Keratinocyte (primary cell): ENCODE measurements around the gene PRM2. TPM values are rescaled to one million over a fixed set of nuclear protein-coding genes. Genes with fewer than 3 reads are reported as not detected.

ENCODE experiments used
- DNase-seq: peaks from one replicate; pipeline ENCODE4 v3.0.0-alpha.2; 2011; ENCODE audit warnings: low read depth, missing footprints, low spot score
- FAIRE-seq: peaks from 2 replicates; lab custom pipeline; 2011; peaks lifted over from hg19 to GRCh38; lab: Jason Lieb, UNC
- H2AFZ ChIP-seq: 2 replicates; pipeline ENCODE4 v1.6.0; 2012; ENCODE audit warnings: low read length, control low read depth, inconsistent platforms; ENCODE audit not compliant: control insufficient read depth
- H3K27ac ChIP-seq: 2 replicates; pipeline ENCODE4 v1.5.1; 2011; ENCODE audit warnings: low read length; ENCODE audit not compliant: control insufficient read depth, insufficient read depth
- H3K27me3 ChIP-seq: 3 replicates; pipeline ENCODE4 v1.6.0; 2011; ENCODE audit warnings: low read length; ENCODE audit not compliant: control insufficient read depth, insufficient read depth; ENCODE audit errors: extremely low read depth
- H3K36me3 ChIP-seq, 2 experiments: 2 replicates in 1 of 2; 3 replicates in 1 of 2; pipeline ENCODE4 v1.5.1; 2011; ENCODE audit warnings: low read length in 2 of 2, mild to moderate bottlenecking in 1 of 2; ENCODE audit not compliant: control insufficient read depth in 2 of 2, insufficient read depth in 2 of 2; ENCODE audit errors: extremely low read depth in 1 of 2
- H3K4me1 ChIP-seq: 3 replicates; pipeline ENCODE4 v1.5.1; 2011; ENCODE audit warnings: low read length; ENCODE audit not compliant: control insufficient read depth, insufficient read depth; ENCODE audit errors: extremely low read depth
- H3K4me2 ChIP-seq: 3 replicates; pipeline ENCODE4 v1.6.0; 2011; ENCODE audit warnings: low read depth, low read length; ENCODE audit not compliant: control insufficient read depth, insufficient read depth; ENCODE audit errors: extremely low read depth
- H3K4me3 ChIP-seq, 3 experiments: fragments of 200-600 bp in 1 of 3; sonication (generic) in 1 of 3; 2 replicates in 2 of 3; 3 replicates in 1 of 3; pipeline ENCODE4 v1.5.1; 2011 to 2016; ENCODE audit warnings: low read length in 3 of 3, mild to moderate bottlenecking in 3 of 3, control low read depth in 2 of 3, inconsistent platforms in 1 of 3, low read depth in 1 of 3, mixed read lengths in 1 of 3, mixed run types in 1 of 3, moderate library complexity in 1 of 3; ENCODE audit not compliant: control insufficient read depth in 2 of 3, insufficient read depth in 2 of 3; ENCODE audit errors: extremely low read depth in 1 of 3
- H3K79me2 ChIP-seq: 2 replicates; pipeline ENCODE4 v1.6.0; 2012; ENCODE audit warnings: low read length; ENCODE audit not compliant: control insufficient read depth, insufficient read depth
- H3K9ac ChIP-seq: 3 replicates; pipeline ENCODE4 v1.6.0; 2011; ENCODE audit warnings: low read length; ENCODE audit not compliant: control insufficient read depth, insufficient read depth; ENCODE audit errors: extremely low read depth
- H3K9me1 ChIP-seq: 3 replicates; pipeline ENCODE4 v1.6.0; 2011; ENCODE audit warnings: low read length; ENCODE audit not compliant: control insufficient read depth, insufficient read depth; ENCODE audit errors: extremely low read depth
- H3K9me3 ChIP-seq: 2 replicates; pipeline ENCODE4 v1.5.1; 2012; ENCODE audit warnings: low read depth, low read length; ENCODE audit not compliant: control insufficient read depth
- H4K20me1 ChIP-seq: 3 replicates; pipeline ENCODE4 v1.6.0; 2011; ENCODE audit warnings: low read length; ENCODE audit not compliant: control insufficient read depth, insufficient read depth; ENCODE audit errors: extremely low read depth
- CTCF ChIP-seq, 3 experiments: IDR thresholded peaks in 1 of 3; conservative IDR thresholded peaks in 1 of 3; optimal IDR thresholded peaks in 1 of 3; 2 replicates in 2 of 3; 3 replicates in 1 of 3; pipeline versions ENCODE3 to v1.5.1; 2011; ENCODE audit warnings: low read length in 3 of 3, mild to moderate bottlenecking in 3 of 3, moderate library complexity in 2 of 3, control low read depth in 1 of 3, inconsistent platforms in 1 of 3; ENCODE audit not compliant: insufficient read depth in 2 of 3; ENCODE audit errors: extremely low read depth in 1 of 3
- EZH2 ChIP-seq: IDR thresholded peaks from one replicate; pipeline ENCODE4 v1.6.1; 2012; ENCODE audit warnings: inconsistent platforms, mild to moderate bottlenecking, low read length, moderate library complexity
- dilution Hi-C: fragments of 300-500 bp; cut with MboI; formaldehyde crosslinking; loops from one replicate; pipeline ENCODE4 v1.7.0; 2020; ENCODE audit warnings: low sequenced_read_pairs; ENCODE audit not compliant: extremely low pct_ligation_motif_present
- polyA plus RNA-seq, 5 experiments: library from polyadenylated mRNA; depleted of rRNA in 3 of 5; stranded (reverse) in 3 of 5; stranded (forward) in 1 of 5; unstranded in 1 of 5; fragments of >200 nt; gene quantifications; 1 replicate in 1 of 5; 2 replicates in 3 of 5; 3 replicates in 1 of 5; pipeline versions ENCODE4 v1.2.1 to v1.2.3, GENCODE V29; 2011 to 2012; ENCODE audit warnings: missing spikeins in 2 of 5, low read depth in 1 of 5, low replicate concordance in 1 of 5

The PRM2 gene
- polyA plus RNA-seq, 1 donor (not counting 4 experiments of a cell fraction or from before 2014, with no cell fraction given), result not detected

DNA sequence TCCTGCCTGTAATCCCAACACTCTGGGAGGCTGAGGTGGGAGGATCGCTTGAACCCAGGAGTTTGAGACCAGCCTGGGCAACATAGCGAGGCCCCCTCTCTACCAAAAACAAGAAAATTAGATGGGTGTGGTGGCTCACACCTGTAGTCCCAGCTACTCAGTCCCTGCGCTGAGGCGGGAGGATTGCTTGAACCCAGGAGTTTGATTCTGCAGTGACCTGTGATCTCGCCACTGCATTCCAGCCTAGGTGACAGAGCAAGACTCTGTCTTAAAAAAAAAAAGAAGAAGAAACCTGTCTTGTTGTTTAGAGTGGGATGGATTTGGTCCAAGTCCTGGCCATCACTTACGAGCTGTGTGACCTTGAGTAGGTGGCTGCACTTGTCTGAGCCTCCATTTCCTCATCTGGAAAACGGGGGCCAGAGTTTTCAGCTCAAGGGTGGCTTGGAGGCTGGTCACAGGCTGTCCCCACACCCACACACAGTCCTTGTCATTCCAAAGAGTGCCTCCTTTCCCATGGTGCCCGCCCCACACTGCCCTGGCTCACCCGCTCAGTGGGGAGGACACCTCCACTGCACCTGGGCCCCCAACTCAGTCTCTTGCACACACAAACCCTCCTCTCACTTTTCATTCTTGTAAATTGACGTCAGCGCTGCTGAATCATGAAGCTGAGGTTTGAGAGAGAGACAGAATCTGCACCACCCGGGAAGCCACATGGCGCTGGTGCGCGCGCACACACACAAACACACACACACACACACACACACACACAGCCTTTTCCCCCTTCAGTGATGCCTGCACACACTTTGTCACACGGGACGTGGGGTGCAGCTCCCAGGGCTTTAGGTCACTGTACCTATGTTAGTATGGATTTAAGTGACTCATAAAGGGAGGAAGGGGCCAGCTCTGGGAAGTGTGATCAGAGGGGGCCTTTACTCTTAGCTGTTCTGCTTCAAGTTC lies 24.5 kb downstream of the PRM2 start:
- DNase-seq (no peak), FAIRE-seq (no peak)
- no peak overlapping the region for H3K4me2 ChIP-seq
- no peaks in the 10 kb centered on the region for H3K27me3 ChIP-seq
- no peaks in the 10 kb centered on the region for H3K36me3 ChIP-seq
- no peak for TF ChIP-seq CTCF (optimal IDR thresholded peaks at IDR 0.05 in 1 of 3, IDR thresholded peaks at IDR 0.05 in 1 of 3, conservative IDR thresholded peaks at IDR 0.05 in 1 of 3; ENCODE audit: extremely low read depth in 1 of 3, insufficient read depth in 2 of 3, low read length in 3 of 3)
- TF ChIP-seq EZH2, result no peak
- dilution Hi-C loops, result no loop called here
- no peaks in the 10 kb centered on the region for H4K20me1 ChIP-seq
- H3K4me3 ChIP-seq, result no peak overlapping the region
- H3K9ac ChIP-seq, result no peak overlapping the region
- H3K79me2 ChIP-seq, result peaks cover 19% of the 10 kb centered on the region
- H2AFZ ChIP-seq, result no peak overlapping the region
- peaks cover 16% of the 10 kb centered on the region for H3K4me1 ChIP-seq
- no peaks in the 10 kb centered on the region for H3K9me3 ChIP-seq
- no peaks in the 10 kb centered on the region for H3K9me1 ChIP-seq
- no peak overlapping the region for H3K27ac ChIP-seq

GRCh38 chr16:11250786-11251524 lies 25.3 kb downstream of the PRM2 start:
- Histone ChIP-seq H3K4me1 (peaks cover 14% of the 10 kb centered on the region), H3K27ac (no peak overlapping the region), H3K9ac (no peak overlapping the region), H3K27me3 (no peaks in the 10 kb centered on the region), H3K9me1 (no peaks in the 10 kb centered on the region), H3K79me2 (peaks cover 19% of the 10 kb centered on the region), H3K36me3 (no peaks in the 10 kb centered on the region), H4K20me1 (no peaks in the 10 kb centered on the region), H3K9me3 (no peaks in the 10 kb centered on the region), H2AFZ (no peak overlapping the region), H3K4me2 (no peak overlapping the region), H3K4me3 (no peak overlapping the region)
- TF ChIP-seq CTCF (optimal IDR thresholded peaks at IDR 0.05 in 1 of 3, IDR thresholded peaks at IDR 0.05 in 1 of 3, conservative IDR thresholded peaks at IDR 0.05 in 1 of 3; ENCODE audit: extremely low read depth in 1 of 3, insufficient read depth in 2 of 3, low read length in 3 of 3), result no peak
- FAIRE-seq, result no peak
- no peak for DNase-seq
- dilution Hi-C loops, result no loop called here
